Measurements from ENCODE around the gene ELP4.

ELP4 gene

DNA sequence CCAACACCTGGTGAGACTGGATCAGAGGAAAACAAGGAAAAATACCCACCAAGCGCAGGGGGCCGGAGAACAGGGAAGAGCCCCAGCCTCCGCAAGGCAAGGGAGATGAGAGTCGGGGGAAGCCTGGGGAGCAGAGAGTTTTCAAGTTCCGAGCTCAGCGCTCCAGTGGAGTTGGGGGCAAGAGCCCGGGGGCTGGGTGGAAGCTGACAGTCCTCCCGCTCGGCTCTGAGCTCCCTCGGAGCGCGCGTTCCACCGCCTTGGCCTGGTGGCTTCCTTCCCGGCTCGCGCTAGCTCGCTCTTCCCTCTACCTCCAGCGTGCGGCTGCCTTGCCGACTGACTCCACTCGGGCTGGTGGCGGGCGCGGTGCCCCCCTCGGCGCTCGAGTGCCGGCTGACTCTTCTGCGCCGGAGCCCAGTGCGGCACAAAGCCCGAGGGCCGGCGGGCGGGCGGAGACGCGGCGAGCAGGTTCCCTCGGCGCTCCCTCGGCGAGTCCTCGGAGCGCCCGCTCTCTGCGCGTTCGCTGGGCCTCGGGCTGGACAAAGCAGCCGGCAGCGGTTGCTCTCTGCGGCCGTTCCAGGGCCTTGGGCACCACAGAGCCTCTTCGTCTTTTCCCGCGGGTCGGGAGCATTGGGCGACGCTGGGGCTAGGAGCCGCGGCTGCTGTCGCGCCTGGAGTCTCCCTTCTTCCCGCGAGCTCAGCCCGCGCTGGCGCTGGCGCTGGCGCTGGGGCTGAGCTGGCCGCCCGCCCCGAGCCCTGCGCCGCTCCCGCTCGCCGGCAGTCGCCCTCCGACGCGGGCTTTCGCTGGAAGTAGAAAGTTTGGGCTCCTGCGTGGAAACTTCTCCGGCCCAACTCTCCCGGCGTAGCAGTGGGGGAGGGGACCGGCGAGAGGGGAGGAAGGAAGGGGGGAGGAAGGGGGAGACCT, 300.6 kb downstream of the ELP4 start:
- no peak for DNase-seq (ENCODE audit: low read depth, low spot score)

GRCh38 chr11:31810779-31811647, 301.4 kb downstream of the ELP4 start, which contains the start of gene PAX6:
Gene PAX6 (minus strand): TSS chr11:31811322. CDS start chr11:31806411, 4,911 bp downstream.
- DNase-seq (ENCODE audit: low read depth, low spot score), result no peak

- no peak for DNase-seq (ENCODE audit: low read depth, low spot score)
Observed at GRCh38 chr11:31812383-31813381, 303.1 kb downstream of the ELP4 start.

DNA sequence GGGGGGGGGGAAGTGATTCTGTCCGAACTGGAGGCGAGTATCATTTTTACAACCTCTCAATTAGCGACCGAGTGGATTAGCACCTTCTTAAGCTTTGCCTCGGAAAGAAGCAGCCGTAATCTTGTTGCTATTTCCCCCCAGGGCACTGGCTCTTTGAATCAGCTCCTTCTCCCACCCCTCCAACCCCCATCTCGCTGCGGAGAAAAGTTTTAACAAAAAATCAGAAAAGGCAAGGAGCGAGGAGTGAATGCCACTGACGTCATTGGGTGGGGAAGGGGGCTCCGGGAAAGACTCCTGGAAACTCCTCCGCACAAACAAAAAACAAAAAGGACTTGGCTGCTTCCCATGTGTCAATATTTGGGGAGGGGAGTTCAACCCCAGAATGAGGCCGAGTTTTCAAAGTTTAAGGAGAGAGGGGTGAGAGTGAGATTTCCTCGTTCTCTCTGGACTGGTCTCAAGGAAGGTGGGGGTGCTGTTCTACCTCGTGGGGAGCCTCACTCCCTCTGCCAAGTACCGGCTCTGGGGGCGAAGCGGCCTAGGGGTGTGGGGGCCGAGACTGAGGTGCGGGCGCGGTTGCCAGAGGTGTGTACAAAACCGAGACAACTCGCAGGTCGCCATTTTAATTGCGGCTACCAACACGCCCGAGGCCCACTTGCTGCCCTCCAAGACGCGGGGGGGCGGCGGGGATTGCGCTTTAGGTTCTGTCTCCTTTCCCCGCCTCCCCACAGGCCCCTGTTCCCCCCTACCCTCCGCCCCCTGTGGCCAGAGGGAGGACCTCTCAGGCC, 304.0 kb downstream of the ELP4 start:
- no peak for DNase-seq (ENCODE audit: low read depth, low spot score)

GRCh38 chr11:31814176-31814868, 304.8 kb downstream of the ELP4 start:
- DNase-seq (ENCODE audit: low read depth, low spot score), result no peak

DNA sequence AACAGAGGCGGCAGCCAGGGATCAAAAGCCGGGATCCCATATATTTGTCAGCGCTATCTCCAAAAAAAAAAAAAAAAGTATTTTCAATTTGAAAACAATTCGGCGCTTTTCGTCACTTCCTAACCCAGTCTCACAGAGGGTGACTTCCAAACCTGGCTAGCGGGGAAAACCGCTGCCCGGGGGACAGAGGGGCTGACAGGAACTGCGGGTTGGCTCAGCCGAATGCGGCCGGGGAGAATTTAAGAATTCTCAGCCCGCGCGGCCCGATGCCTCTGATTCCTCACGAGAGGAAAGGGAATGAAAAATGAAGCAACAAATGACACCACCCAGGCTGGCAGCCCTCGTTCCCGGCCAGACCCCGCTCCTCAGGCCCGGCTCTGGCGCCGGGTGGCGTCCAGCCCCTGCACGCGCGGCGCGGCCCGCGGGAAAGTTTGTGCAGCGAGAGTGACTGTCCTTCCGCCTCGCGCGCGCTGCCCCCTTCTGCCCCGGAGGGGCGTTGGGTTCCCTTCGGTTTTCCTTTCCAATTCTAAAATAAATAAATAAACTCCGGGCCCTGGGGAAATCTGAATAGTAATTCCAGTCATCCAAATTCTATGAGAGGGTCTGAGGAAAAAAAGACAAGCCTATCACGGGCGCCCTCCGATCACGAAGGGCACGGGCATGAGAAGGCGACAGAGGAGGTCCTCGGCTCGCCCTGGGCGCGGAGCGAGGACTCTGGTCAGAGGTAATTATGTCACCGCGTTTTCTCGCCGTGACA, 306.3 kb downstream of the ELP4 start:
- DNase-seq (ENCODE audit: low read depth, low spot score), result no peak

- DNase-seq (ENCODE audit: low read depth, low spot score), result no peak
Observed at GRCh38 chr11:31816468-31817053, 307.0 kb downstream of the ELP4 start.

- DNase-seq (ENCODE audit: low read depth, low spot score), result no peak
Observed at GRCh38 chr11:31817054-31817620, 307.6 kb downstream of the ELP4 start.

GRCh38 chr11:31817621-31818424, 308.3 kb downstream of the ELP4 start:
- no peak for DNase-seq (ENCODE audit: low read depth, low spot score)

DNA sequence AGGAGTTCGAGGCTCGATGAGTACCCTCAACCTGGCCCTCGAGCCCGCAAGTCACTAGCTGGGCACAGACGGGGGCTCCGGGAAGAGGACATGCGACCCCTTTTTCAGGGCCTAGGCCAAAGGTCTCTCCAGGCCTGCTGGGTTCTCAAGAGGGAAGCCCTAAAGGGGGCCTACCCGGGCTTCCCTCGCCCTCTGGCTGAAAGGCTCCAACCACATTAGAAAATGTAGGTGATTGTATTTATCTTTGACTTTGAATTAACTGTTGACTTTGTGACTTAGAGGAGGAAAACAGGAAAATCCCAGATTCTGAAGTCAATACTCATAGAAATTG, 308.8 kb downstream of the ELP4 start:
- DNase-seq (ENCODE audit: low read depth, low spot score), result no peak

DNA sequence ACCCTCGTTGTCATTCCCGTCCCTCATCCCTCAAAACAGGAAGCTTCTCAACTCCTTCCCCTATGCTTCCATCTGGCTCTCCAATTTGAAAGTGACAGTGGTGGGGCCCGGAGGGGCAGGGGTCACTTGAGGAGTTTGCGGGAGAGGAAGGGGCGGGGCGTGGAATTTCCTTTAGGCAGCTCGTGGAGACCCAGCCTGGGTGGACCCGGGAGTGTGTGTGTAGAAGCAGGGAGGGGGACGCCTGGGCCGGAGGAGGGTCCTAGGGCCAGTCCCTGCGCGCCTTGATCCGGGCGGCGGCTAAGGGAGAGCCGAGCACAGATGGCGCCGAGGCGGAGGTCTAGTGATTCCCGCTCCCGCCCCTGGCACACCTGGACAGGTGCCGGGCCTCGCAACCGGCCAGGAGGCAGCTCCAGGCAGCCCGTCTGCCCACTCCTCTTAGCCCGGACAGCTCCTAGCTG, 309.3 kb downstream of the ELP4 start:
- DNase-seq (ENCODE audit: low read depth, low spot score), result no peak

GRCh38 chr11:31819621-31820437, 310.3 kb downstream of the ELP4 start:
- DNase-seq (ENCODE audit: low read depth, low spot score), result no peak

- no peak for DNase-seq (ENCODE audit: low read depth, low spot score)
Observed at GRCh38 chr11:31820438-31820818, 310.9 kb downstream of the ELP4 start.

DNA sequence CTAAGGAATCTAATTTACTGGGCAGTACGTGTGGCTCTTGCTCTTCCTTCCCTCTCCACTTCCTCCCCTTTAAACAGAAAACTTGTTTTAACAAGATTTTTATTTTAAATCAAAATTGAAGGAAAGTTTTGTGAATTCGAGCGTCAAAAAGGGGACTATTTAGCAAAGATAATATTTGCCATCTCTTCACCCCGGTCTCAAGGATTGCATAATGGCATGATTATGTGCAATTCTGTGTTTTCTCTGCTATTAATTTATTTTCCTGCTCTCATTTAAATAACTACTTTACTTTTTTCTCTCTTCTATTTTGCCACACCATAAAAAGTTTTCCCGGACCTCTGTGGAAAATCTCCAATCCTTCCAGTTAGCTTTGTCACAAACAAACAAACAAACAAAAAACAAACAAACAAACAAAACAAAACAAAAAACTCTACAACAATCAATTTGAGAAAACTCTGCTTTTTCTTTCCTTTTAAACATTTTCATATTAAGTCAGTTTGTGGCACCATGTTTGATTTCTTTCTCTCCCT, 311.7 kb downstream of the ELP4 start:
- DNase-seq (ENCODE audit: low read depth, low spot score), result no peak

DNA sequence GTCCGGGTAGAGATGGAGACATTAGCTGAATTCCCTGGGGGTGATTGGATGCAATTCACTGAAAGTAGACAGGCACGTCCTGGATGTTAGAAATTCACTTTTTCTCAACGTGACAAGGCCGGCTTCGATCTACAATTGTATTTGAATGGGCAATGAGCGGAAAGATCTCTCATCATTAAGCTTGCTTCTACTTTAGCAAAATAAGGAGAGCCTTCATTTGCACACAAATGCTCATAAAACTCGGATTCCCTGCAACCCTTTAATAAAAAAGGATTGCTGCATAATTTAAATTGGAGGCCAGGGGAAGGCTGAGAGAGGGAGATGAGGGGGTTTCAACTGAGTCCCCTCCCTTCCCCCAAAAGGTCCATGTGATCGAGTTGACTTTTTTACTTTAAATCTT, 312.2 kb downstream of the ELP4 start:
- DNase-seq (ENCODE audit: low read depth, low spot score), result no peak

GRCh38 chr11:31822175-31822926, 312.8 kb downstream of the ELP4 start:
- no peak for DNase-seq (ENCODE audit: low read depth, low spot score)

Measured in iPS DF 19.7 (cell line).